Neutrophil (primary cell): Measurements from ENCODE around the gene ATAD3A.

Experiments used
- H3K27ac ChIP-seq: fragments of 200-600 bp; sonication (generic); 2 replicates; pipeline ENCODE4 v1.5.1; 2016; ENCODE audit warnings: mild to moderate bottlenecking, moderate library complexity
- H3K27me3 ChIP-seq: fragments of 200-600 bp; sonication (generic); 2 replicates; pipeline ENCODE4 v1.6.0; 2016; ENCODE audit warnings: mild to moderate bottlenecking
- H3K36me3 ChIP-seq: fragments of 200-600 bp; sonication (generic); 2 replicates; pipeline ENCODE4 v1.5.1; 2017
- H3K4me1 ChIP-seq, 2 experiments: fragments of 200-600 bp in 1 of 2; sonication (generic) in 1 of 2; 1 replicate in 1 of 2; 2 replicates in 1 of 2; pipeline versions ENCODE4 v1.5.1 to v1.6.1; 2013 to 2016; ENCODE audit warnings: low read depth in 1 of 2, low read length in 1 of 2, mild to moderate bottlenecking in 1 of 2, moderate library complexity in 1 of 2; ENCODE audit not compliant: control insufficient read depth in 1 of 2, insufficient read depth in 1 of 2
- H3K4me3 ChIP-seq, 2 experiments: fragments of 200-600 bp in 1 of 2; sonication (generic) in 1 of 2; 1 replicate in 1 of 2; 2 replicates in 1 of 2; pipeline ENCODE4 v1.5.1; 2013 to 2016; ENCODE audit warnings: low read depth in 1 of 2, low read length in 1 of 2, mild to moderate bottlenecking in 1 of 2, moderate library complexity in 1 of 2
- H3K9me3 ChIP-seq: fragments of 200-600 bp; sonication (generic); 2 replicates; pipeline ENCODE4 v1.5.1; 2016
- TF ChIP-seq, protein P1 (sequence below): fragments of 200-600 bp; sonication (generic); IDR thresholded peaks from 2 replicates; pipeline ENCODE4 v1.5.1; 2016; ENCODE audit warnings: antibody characterized with exemption

ATAD3A gene

GRCh38 chr1:1574721-1575537, 63.0 kb downstream of the ATAD3A start, which contains the start of gene SSU72:
SSU72 (minus strand) TSS chr1:1574863; CDS start chr1:1574557, 306 bp downstream.
- peaks cover 19 to 25% of the 10 kb centered on the region in 2 experiments for H3K4me1 ChIP-seq
- H3K27ac ChIP-seq, result peak within 1 kb of the TSS; percentile 99
- H3K4me3 ChIP-seq, result peak within 1 kb of the TSS; percentile 81 to 99
- no peaks in the 10 kb centered on the region for H3K9me3 ChIP-seq
- TF ChIP-seq, protein P1, sequence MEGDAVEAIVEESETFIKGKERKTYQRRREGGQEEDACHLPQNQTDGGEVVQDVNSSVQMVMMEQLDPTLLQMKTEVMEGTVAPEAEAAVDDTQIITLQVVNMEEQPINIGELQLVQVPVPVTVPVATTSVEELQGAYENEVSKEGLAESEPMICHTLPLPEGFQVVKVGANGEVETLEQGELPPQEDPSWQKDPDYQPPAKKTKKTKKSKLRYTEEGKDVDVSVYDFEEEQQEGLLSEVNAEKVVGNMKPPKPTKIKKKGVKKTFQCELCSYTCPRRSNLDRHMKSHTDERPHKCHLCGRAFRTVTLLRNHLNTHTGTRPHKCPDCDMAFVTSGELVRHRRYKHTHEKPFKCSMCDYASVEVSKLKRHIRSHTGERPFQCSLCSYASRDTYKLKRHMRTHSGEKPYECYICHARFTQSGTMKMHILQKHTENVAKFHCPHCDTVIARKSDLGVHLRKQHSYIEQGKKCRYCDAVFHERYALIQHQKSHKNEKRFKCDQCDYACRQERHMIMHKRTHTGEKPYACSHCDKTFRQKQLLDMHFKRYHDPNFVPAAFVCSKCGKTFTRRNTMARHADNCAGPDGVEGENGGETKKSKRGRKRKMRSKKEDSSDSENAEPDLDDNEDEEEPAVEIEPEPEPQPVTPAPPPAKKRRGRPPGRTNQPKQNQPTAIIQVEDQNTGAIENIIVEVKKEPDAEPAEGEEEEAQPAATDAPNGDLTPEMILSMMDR, result peak; percentile 20
- peaks cover 9% of the 10 kb centered on the region for H3K36me3 ChIP-seq
- H3K27me3 ChIP-seq, result peaks cover 22% of the 10 kb centered on the region

DNA sequence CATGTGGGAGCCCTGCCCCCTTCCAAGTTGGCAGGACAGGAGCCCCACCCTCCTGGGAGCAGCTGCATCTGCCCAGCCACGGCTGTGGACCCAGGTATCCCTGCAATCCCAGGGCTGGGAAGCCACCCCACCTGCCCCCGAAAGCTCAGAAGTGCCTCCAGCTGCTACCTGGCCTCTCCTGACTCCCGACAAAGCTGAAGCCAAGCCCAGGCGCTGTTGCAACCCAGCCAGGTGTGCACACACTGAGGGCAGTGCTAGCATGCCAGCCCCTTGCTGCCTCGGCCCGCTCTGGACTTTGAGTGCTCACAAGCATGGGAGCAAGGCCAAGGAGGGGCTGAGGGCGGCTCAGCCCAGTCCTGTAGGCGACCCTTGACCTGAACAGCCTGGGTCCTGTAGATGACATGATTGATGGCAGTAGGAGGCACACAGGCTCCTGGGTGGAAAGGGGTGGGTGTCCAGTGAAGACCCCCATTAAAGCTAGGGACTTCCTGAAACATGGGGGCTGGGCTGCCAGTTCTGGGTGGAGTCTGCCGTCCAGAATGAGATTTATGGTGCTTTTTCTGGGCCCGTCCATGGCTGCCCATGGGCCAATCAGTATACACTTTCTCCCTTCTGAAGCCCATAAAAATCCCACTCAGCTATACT, 65.5 kb downstream of the ATAD3A start:
- Histone ChIP-seq H3K9me3 (no peaks in the 10 kb centered on the region), H3K36me3 (no peaks in the 10 kb centered on the region), H3K4me3 (no peak overlapping the region), H3K27ac (no peak overlapping the region), H3K27me3 (peaks cover 45% of the 10 kb centered on the region), H3K4me1 (peaks cover 18 to 25% of the 10 kb centered on the region in 2 experiments)
- TF ChIP-seq, protein P1, result no peak

DNA sequence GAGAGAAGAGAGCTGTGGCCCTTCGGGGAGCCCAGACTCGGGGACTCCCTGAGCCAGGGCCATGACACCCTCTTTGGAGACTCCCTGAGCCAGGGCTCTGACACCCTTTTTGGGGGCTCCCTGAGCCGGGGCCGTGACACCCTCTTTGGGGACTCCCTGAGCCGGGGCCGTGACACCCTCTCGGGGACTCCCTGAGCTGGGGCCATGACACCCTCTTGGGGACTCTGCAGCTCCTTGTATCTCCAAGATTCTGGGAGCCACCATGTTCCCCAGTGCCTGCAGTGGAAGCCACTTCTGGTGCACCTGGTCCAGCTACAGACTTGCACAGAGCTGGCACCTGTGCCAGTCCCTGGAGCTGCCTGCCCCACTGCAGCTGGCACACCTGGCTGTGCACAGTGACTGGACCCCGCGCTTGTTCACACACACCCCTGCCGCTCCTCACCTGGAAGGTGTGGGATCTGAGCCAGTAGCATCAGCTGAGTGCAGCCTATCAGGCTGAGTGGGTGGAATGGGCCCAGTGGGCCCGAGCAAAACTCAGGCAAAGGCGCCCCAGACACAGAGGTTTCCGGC, 66.5 kb downstream of the ATAD3A start:
- H3K36me3 ChIP-seq, result no peaks in the 10 kb centered on the region
- H3K4me3 ChIP-seq, result no peak overlapping the region
- peaks cover 9 to 16% of the 10 kb centered on the region in 2 experiments for H3K4me1 ChIP-seq
- H3K9me3 ChIP-seq, result no peaks in the 10 kb centered on the region
- TF ChIP-seq, protein P1, result no peak
- peaks cover 55% of the 10 kb centered on the region for H3K27me3 ChIP-seq
- H3K27ac ChIP-seq, result no peak overlapping the region

- Histone ChIP-seq H3K36me3 (no peaks in the 10 kb centered on the region), H3K9me3 (no peaks in the 10 kb centered on the region), H3K27ac (no peak overlapping the region), H3K27me3 (peaks cover 86% of the 10 kb centered on the region), H3K4me3 (no peak overlapping the region), H3K4me1 (no peaks in the 10 kb centered on the region)
- TF ChIP-seq, protein P1, result no peak
Observed at GRCh38 chr1:1582585-1583346, 70.8 kb downstream of the ATAD3A start.

GRCh38 chr1:1583347-1584010, 71.5 kb downstream of the ATAD3A start:
- H3K27ac ChIP-seq, result no peak overlapping the region
- TF ChIP-seq, protein P1, result no peak
- H3K4me1 ChIP-seq, result no peaks in the 10 kb centered on the region
- peaks cover 79% of the 10 kb centered on the region for H3K27me3 ChIP-seq
- no peaks in the 10 kb centered on the region for H3K9me3 ChIP-seq
- no peak overlapping the region for H3K4me3 ChIP-seq
- H3K36me3 ChIP-seq, result no peaks in the 10 kb centered on the region
